HG03378 (cell line): ENCODE data around the gene OTOG.

Experiments used
- ATAC-seq: cut with Tn5 transposase; IDR thresholded peaks from one replicate; pipeline ENCODE4 v1.9.1; 2021; ENCODE audit warnings: mild to moderate bottlenecking, moderate library complexity; ENCODE audit not compliant: unreplicated experiment

Gene OTOG

GRCh38 chr11:17602105-17603001, 55.3 kb downstream of the OTOG start:
- no peak for ATAC-seq

- no peak for ATAC-seq
Observed at GRCh38 chr11:17603056-17603825, 56.2 kb downstream of the OTOG start.

- no peak for ATAC-seq
Observed at GRCh38 chr11:17604201-17604914, 57.3 kb downstream of the OTOG start.

- no peak for ATAC-seq
Observed at GRCh38 chr11:17604915-17605233, 57.8 kb downstream of the OTOG start.

- ATAC-seq, result no peak
Observed at GRCh38 chr11:17605651-17606122, 58.6 kb downstream of the OTOG start.

- ATAC-seq, result no peak
Observed at GRCh38 chr11:17606233-17607082, 59.4 kb downstream of the OTOG start.

GRCh38 chr11:17607083-17607429, 60.0 kb downstream of the OTOG start:
- ATAC-seq, result no peak

GRCh38 chr11:17607591-17608570, 60.8 kb downstream of the OTOG start:
- no peak for ATAC-seq

- no peak for ATAC-seq
Observed at GRCh38 chr11:17608821-17609220, 61.8 kb downstream of the OTOG start.

- no peak for ATAC-seq
Observed at GRCh38 chr11:17609291-17610084, 62.4 kb downstream of the OTOG start.

- ATAC-seq, result no peak
Observed at GRCh38 chr11:17610085-17610894, 63.2 kb downstream of the OTOG start.

- ATAC-seq, result no peak
Observed at GRCh38 chr11:17611049-17611448, 64.0 kb downstream of the OTOG start.

GRCh38 chr11:17611503-17612220, 64.6 kb downstream of the OTOG start:
- ATAC-seq, result no peak

GRCh38 chr11:17612221-17613188, 65.4 kb downstream of the OTOG start:
- ATAC-seq, result no peak

GRCh38 chr11:17613428-17613962, 66.4 kb downstream of the OTOG start:
- ATAC-seq, result no peak

- no peak for ATAC-seq
Observed at GRCh38 chr11:17613983-17614382, 66.9 kb downstream of the OTOG start.
